Cardiac fibroblast (primary cell): Measurements from ENCODE around the gene BNIP2.

ENCODE experiments used
- DNase-seq, 2 donors: peaks; one replicate each; pipeline versions ENCODE4 v3.0.0 to v3.0.0-alpha.2; 2010; ENCODE audit warnings: low read depth in 2 of 2
- H3K4me3 ChIP-seq, 2 donors: replicated peaks in 1 of 2; 1 replicate in 1 of 2; 2 replicates in 1 of 2; pipeline ENCODE4 v1.5.1; 2011; ENCODE audit warnings: low read depth in 2 of 2, low read length in 2 of 2, mild to moderate bottlenecking in 2 of 2, moderate library complexity in 1 of 2
- TF ChIP-seq, protein P1 (sequence below): IDR thresholded peaks from one replicate; pipeline ENCODE4 v1.5.1; 2011; ENCODE audit warnings: low read depth, mild to moderate bottlenecking, low read length, inconsistent platforms

The BNIP2 gene

DNA sequence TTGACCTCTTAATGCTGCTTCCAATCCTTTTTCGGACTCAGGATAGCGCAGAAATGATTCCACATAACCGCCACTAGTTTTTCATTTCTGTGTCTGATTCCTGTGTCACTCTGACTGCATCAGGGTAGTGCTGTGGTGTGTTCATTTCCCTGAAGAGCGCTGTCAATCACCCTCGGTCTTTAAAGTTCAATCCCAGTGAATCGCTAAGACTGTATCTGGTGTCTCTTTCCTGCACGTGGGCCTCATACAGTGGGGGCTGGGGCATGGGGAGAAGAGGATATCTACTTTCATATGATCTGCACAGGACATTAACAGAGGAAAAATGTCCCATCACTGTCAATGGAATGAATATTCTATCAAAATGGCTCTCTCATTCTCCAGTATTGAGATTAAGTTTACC lies 32.9 kb upstream of the BNIP2 start:
- DNase-seq = no peak
- TF ChIP-seq, protein P1, sequence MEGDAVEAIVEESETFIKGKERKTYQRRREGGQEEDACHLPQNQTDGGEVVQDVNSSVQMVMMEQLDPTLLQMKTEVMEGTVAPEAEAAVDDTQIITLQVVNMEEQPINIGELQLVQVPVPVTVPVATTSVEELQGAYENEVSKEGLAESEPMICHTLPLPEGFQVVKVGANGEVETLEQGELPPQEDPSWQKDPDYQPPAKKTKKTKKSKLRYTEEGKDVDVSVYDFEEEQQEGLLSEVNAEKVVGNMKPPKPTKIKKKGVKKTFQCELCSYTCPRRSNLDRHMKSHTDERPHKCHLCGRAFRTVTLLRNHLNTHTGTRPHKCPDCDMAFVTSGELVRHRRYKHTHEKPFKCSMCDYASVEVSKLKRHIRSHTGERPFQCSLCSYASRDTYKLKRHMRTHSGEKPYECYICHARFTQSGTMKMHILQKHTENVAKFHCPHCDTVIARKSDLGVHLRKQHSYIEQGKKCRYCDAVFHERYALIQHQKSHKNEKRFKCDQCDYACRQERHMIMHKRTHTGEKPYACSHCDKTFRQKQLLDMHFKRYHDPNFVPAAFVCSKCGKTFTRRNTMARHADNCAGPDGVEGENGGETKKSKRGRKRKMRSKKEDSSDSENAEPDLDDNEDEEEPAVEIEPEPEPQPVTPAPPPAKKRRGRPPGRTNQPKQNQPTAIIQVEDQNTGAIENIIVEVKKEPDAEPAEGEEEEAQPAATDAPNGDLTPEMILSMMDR = no peak
- no peak overlapping the region for H3K4me3 ChIP-seq

DNA sequence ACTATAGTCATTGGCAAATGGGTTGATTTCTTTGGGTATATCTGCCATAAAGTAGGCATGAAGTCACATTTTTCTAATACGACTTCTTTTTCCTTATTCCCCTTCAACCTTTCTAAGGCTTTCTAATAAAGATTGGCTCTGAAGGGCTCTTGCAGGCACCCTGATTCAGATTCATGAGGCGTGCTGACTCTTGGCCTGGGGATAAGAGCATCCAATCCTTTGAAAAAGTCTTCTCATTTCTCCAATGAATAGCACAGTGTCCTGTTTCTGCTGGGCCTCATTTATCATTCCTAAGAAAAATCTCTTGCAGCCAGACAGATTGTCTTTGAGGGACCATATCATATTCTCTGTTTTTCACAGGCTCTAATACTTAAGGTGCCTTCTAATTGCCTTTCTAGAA lies 32.3 kb upstream of the BNIP2 start:
- DNase-seq = no peak
- TF ChIP-seq, protein P1 = no peak
- no peak overlapping the region for H3K4me3 ChIP-seq

DNA sequence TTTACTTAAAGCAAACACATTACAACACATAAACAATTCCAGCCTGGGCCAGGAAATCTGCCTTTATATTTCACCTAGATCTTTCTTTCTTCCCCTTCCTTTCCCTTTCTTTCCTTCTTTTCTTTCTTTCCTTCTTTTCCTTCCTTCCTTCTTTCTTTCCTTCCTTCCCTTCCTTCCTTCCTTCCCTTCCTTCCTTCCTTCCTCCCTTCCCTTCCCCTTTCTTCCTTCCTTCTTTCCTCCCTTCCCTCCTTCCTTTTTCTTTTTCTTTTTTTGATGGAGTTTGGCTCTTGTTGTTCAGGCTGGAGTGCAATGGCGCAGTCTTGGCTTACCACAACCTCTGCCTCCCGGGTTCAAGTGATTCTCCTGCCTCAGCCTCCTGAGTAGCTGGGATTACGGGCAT lies 24.1 kb upstream of the BNIP2 start:
- no peak for DNase-seq
- no peak overlapping the region for H3K4me3 ChIP-seq
- TF ChIP-seq, protein P1 = no peak

DNA sequence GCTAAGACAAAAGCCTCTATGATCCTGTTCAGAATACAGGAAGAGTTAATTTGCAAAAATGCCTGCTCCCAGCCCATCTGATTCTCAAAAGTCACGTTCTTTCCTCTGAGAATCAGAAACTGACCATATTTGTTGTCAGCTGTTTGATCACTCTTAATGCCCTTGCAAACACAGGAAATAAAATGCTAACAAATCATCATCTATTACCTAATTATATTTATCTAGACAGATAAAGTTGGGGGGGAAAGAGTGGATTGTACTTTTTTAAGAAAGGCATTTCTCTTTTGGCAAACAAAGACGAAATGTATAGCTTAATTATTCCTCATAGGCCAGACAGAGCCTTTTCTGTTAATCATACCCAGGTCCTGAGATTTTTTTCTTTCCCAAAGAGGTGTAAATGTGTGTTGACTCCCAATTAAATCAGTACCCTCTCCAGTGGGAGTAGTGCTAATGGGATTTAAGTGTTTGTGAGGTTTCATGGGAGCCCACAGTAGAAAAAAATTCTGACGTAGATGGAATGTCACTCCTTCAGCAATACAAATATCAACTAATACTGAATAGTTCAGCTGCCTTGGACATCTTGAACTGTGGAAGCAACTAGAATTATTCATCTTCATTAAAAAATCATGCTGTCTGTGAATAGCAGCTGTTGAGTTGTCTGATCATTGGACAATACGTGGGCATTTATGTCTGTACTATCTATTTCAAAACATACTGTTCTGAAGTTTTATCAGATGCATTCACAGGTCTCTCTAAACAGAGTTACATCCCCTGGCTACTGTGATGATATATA lies 22.5 kb upstream of the BNIP2 start:
- no peak for DNase-seq
- no peak overlapping the region for H3K4me3 ChIP-seq
- TF ChIP-seq, protein P1 = no peak

DNA sequence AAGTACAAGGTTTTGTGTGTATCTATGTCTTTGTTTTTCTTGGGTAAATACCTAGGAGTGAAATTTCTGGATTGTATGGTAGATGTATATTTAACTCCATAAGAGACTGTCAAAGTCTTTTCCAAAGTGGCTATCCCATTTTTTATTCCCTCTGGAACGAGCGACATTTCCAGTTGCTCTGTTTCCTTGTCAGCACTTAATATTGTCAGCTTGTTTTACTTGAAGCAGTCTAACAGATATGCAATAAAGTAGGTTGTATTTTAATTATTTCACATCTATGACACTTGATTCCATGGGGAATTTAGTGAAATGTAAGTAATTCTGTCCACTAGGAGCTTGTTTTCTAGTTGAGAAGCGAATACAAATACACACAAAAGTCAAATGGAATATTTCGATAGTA lies 18.5 kb upstream of the BNIP2 start:
- no peak overlapping the region for H3K4me3 ChIP-seq
- TF ChIP-seq, protein P1 = no peak

DNA sequence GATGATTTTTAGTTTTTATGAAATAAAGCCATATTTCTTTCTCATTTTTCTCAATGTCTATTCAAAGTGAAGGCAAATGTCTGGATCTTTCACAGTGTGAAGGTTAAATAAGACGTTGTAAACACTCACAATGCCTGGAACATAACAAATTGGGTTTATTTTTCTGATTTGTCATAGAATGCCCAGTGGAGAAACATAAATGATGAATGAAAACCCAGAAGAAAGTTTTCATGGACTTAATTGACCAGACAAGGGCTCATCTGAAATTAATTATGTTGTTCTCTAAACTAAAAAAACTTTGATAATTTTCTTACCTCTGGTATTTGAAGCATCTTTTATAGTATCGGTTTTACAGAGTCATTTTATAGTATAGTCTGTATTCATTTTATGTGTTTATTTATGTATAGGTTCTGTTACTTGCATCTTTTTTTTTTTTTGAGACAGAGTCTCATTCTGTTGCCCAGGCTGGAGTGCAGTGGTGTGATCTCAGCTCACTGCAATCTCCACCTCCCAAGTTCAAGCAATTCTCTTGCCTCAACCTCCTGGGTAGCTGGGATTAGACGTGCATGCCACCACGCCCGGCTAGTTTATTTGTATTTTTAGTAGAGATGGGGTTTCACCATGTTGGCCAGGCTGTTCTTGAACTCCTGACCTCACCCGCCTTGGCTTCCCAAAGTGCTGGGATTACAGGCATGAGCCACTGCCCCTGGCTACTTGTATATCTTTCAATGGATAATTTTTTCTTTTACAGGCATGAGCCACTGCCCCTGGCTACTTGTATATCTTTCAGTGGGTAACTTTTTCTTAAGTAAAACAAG lies 15.1 kb upstream of the BNIP2 start:
- TF ChIP-seq, protein P1 = no peak
- DNase-seq = no peak
- H3K4me3 ChIP-seq = no peak overlapping the region

More for the DNA sequence above, 18.5 kb upstream of the BNIP2 start:
- DNase-seq = no peak
